K562 (cell line): ENCODE data around the gene RHBDF2. TPM values are rescaled to one million over a fixed set of nuclear protein-coding genes. Genes with fewer than 3 reads are reported as not detected.

ENCODE experiments used
- ADNP ChIP-seq: fragments of 200-800 bp; sonication (Bioruptor generic); IDR thresholded peaks from 2 replicates; pipeline ENCODE4 v1.6.1; 2016; ENCODE audit warnings: missing genetic modification characterization, missing compliant biosample characterization
- ESRRA ChIP-seq: fragments of 450-650 bp; IDR thresholded peaks from 2 replicates; pipeline ENCODE4 v1.6.1; 2014; ENCODE audit warnings: low read depth, mild to moderate bottlenecking, moderate library complexity, borderline replicate concordance
- ETV6 ChIP-seq, 3 experiments: fragments of 150-350 bp in 1 of 3; sonication (generic) in 1 of 3; formaldehyde crosslinking in 1 of 3; IDR thresholded peaks; 2 replicates each; pipeline versions ENCODE4 v1.6.1 to v1.8.0; 2014 to 2022; ENCODE audit warnings: borderline replicate concordance in 2 of 3, low read depth in 2 of 3, antibody characterized with exemption in 1 of 3, low read length in 1 of 3, mild to moderate bottlenecking in 1 of 3, missing genetic modification reagents in 1 of 3
- FOXP1 ChIP-seq: sonication (generic); formaldehyde crosslinking; IDR thresholded peaks from 2 replicates; pipeline ENCODE4 v1.8.0; 2022; ENCODE audit warnings: mild to moderate bottlenecking, missing genetic modification reagents
- HDAC3 ChIP-seq: fragments of 450-650 bp; IDR thresholded peaks from 2 replicates; pipeline ENCODE4 v1.6.1; 2018; ENCODE audit warnings: borderline replicate concordance, mild to moderate bottlenecking, moderate library complexity; ENCODE audit not compliant: partially characterized antibody
- KAT7 ChIP-seq: sonication (generic); formaldehyde crosslinking; IDR thresholded peaks from 2 replicates; pipeline ENCODE4 v1.8.0; 2022; ENCODE audit warnings: missing genetic modification reagents, mild to moderate bottlenecking, borderline replicate concordance
- LARP7 ChIP-seq: fragments of 450-650 bp; IDR thresholded peaks from 2 replicates; pipeline ENCODE4 v1.6.1; 2016
- MAFF ChIP-seq: IDR thresholded peaks from 2 replicates; pipeline ENCODE4 v1.6.1; 2012; ENCODE audit warnings: low read length, improper control_type of control experiment
- MIER1 ChIP-seq: fragments of 450-650 bp; IDR thresholded peaks from 2 replicates; pipeline ENCODE4 v1.6.1; 2016; ENCODE audit warnings: antibody characterized with exemption, mild to moderate bottlenecking, low read depth
- MYC ChIP-seq, 2 experiments: fragments of 250-450 bp in 1 of 2; sonication (Bioruptor Pico) in 1 of 2; IDR thresholded peaks; 2 replicates each; pipeline versions ENCODE4 v1.5.1 to v1.6.1; 2012 to 2021; ENCODE audit warnings: low read depth in 2 of 2, borderline replicate concordance in 1 of 2, improper control_type of control experiment in 1 of 2, low read length in 1 of 2, mild to moderate bottlenecking in 1 of 2, moderate library complexity in 1 of 2
- NFE2 ChIP-seq: IDR thresholded peaks from 2 replicates; pipeline ENCODE4 v1.6.1; 2014; ENCODE audit warnings: antibody characterized with exemption, low read depth
- NONO ChIP-seq, 2 experiments: fragments of 200-400 bp in 1 of 2; fragments of 450-650 bp in 1 of 2; formaldehyde crosslinking in 1 of 2; IDR thresholded peaks; 2 replicates each; pipeline ENCODE4 v1.6.1; 2017; ENCODE audit warnings: low read depth in 2 of 2, mild to moderate bottlenecking in 2 of 2, moderate library complexity in 2 of 2, low read length in 1 of 2
- SETDB1 ChIP-seq: IDR thresholded peaks from one replicate; pipeline ENCODE4 v1.6.1; 2012; ENCODE audit warnings: low read length, control low read depth, inconsistent platforms
- SRF ChIP-seq, 2 experiments: fragments of 250-450, 450-650 bp in 1 of 2; sonication (Bioruptor Pico) in 1 of 2; sonication (generic) in 1 of 2; formaldehyde crosslinking; IDR thresholded peaks; 2 replicates each; pipeline versions ENCODE4 v1.5.0 to v1.5.1; 2020 to 2022; ENCODE audit warnings: mild to moderate bottlenecking in 1 of 2, missing genetic modification reagents in 1 of 2
- TBP ChIP-seq: optimal IDR thresholded peaks from 2 replicates; pipeline ENCODE3; 2011; ENCODE audit warnings: low read depth, low read length, improper control_type of control experiment
- YY1 ChIP-seq, 3 experiments: IDR thresholded peaks; 2 replicates each; pipeline ENCODE4 v1.6.1; 2011; ENCODE audit warnings: low read length in 2 of 3, mild to moderate bottlenecking in 2 of 3, moderate library complexity in 2 of 3, borderline replicate concordance in 1 of 3, control low read depth in 1 of 3, low read depth in 1 of 3; ENCODE audit not compliant: insufficient read depth in 3 of 3, insufficient replicate concordance in 2 of 3, control insufficient read depth in 1 of 3, insufficient read length in 1 of 3; ENCODE audit errors: extremely low read depth in 1 of 3
- ZNF347 ChIP-seq: fragments of 450-650 bp; formaldehyde crosslinking; IDR thresholded peaks from 2 replicates; pipeline ENCODE4 v1.4.0; 2020; ENCODE audit warnings: low read depth, mild to moderate bottlenecking, moderate library complexity
- polyA plus RNA-seq, 8 experiments: library from polyadenylated mRNA; depleted of rRNA in 4 of 8; stranded (reverse) in 5 of 8; unstranded in 3 of 8; fragments of >200 nt; fragmentation: Nextera tagmentation in 2 of 8; fragmentation: Illumina TruSeq in 1 of 8; extraction: Ambion mirVana in 2 of 8; extraction: Trizol in 1 of 8; gene quantifications; 2 replicates each; pipeline versions ENCODE4 v1.2.1 to v1.2.3, GENCODE V29; 2011 to 2014; ENCODE audit warnings: inconsistent platforms in 1 of 8, missing spikeins in 1 of 8
- total RNA-seq, 7 experiments: library from RNA; depleted of rRNA in 6 of 7; stranded (reverse); fragments of >200 nt in 6 of 7; fragmentation: Illumina TruSeq in 2 of 7; extraction: Trizol in 2 of 7; gene quantifications; 2 replicates each; pipeline versions ENCODE4 v1.2.1 to v1.2.3, GENCODE V29; 2011 to 2021; ENCODE audit warnings: low replicate concordance in 1 of 7
- TF ChIP-seq, protein P1 (sequence below): fragments of 450-650 bp; IDR thresholded peaks from 2 replicates; pipeline ENCODE4 v1.6.1; 2017; ENCODE audit warnings: mild to moderate bottlenecking, moderate library complexity
- TF ChIP-seq, protein P2 (sequence below), 2 experiments: fragments of 450-650 bp in 1 of 2; sonication (generic) in 1 of 2; formaldehyde crosslinking in 1 of 2; IDR thresholded peaks in 1 of 2; conservative IDR thresholded peaks in 1 of 2; 2 replicates each; pipeline versions ENCODE4 v1.6.1 to v1.8.1; 2016 to 2023; ENCODE audit warnings: mild to moderate bottlenecking in 2 of 2, moderate library complexity in 2 of 2, inconsistent platforms in 1 of 2, missing genetic modification reagents in 1 of 2
- TF ChIP-seq, protein P3 (sequence below): fragments of 250-450 bp; sonication (Bioruptor Pico); IDR thresholded peaks from 2 replicates; pipeline ENCODE4 v1.4.0; 2020; ENCODE audit warnings: mild to moderate bottlenecking, moderate library complexity, borderline replicate concordance

RHBDF2 gene
- total and polyA plus RNA-seq, 9 of the 15 experiments (the other 6 are each of a cell fraction or from before 2014, with no cell fraction given): 0.04 to 2.8 (median 1.1) TPM

DNA sequence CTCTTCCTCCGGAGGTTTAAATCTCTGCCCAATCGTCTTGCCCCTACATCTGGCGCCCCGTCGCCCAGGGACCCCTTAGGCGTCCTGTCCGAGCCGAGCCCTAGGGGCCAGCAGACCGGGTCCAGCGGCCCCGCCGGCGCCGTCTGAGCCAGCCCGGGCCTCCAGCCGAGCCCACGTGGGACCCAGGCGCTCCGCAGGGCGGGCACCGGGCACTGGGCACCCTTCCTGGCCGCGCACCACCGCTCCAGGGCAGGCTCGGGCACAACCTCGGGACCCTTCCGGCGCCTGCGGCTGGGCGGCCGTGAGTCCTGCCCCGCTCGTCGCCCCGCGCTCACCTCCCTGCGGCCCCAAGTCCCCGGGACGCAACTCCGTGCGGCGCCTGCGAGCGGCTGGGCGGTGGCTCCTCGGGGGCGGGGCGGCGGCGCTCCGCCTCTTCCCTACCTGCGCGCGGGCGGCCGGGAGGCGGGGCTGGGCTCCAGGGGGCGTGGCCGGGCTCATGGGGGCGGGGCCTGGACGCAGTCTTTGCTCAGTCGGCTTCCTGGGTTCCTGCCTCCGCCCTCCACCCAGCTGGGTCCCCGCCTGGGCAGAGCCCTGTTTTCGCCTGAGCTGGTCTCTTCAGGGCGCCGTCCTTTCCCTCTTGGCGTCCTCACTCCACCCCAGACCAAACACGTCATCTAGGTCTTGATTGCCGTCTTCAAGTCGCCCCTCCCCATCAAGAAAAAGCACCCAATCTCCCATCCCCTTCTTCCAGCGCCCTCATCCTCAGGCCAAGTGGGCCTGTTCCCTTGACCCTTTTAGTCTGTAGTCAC is at the start of gene RHBDF2 (continued):
- TF ChIP-seq SRF (CRISPR knock-in tag; IDR thresholded peaks at IDR 0.05): no peak
- TF ChIP-seq ZNF347 (CRISPR knock-in tag): no peak
- TF ChIP-seq, protein P1, sequence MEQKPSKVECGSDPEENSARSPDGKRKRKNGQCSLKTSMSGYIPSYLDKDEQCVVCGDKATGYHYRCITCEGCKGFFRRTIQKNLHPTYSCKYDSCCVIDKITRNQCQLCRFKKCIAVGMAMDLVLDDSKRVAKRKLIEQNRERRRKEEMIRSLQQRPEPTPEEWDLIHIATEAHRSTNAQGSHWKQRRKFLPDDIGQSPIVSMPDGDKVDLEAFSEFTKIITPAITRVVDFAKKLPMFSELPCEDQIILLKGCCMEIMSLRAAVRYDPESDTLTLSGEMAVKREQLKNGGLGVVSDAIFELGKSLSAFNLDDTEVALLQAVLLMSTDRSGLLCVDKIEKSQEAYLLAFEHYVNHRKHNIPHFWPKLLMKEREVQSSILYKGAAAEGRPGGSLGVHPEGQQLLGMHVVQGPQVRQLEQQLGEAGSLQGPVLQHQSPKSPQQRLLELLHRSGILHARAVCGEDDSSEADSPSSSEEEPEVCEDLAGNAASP: no peak
- TF ChIP-seq ESRRA: no peak
- no peak for TF ChIP-seq HDAC3
- TF ChIP-seq MYC (IDR thresholded peaks at IDR 0.05; ENCODE audit: low read depth, low read length): peak; percentile 34; the same call in 1 of the 2 replicates
- no peak for TF ChIP-seq MYC (CRISPR knock-in tag; IDR thresholded peaks at IDR 0.05; ENCODE audit: borderline replicate concordance, low read depth)
- peak; percentile 43 for TF ChIP-seq TBP
- TF ChIP-seq MIER1: no peak
- no peak for TF ChIP-seq SETDB1
- 0 out of 4 replicates have a peak, but pooled peaks of 1 of the 2 experiments have one; percentile 39 for TF ChIP-seq NONO (IDR thresholded peaks at IDR 0.05; ENCODE audit: low read depth in 2 of 2, low read length in 1 of 2)
- TF ChIP-seq KAT7: no peak
- no peak for TF ChIP-seq ETV6 (IDR thresholded peaks at IDR 0.05; ENCODE audit: borderline replicate concordance in 1 of 2, low read depth in 2 of 2, low read length in 1 of 2)
- TF ChIP-seq ETV6 (CRISPR knock-in tag; IDR thresholded peaks at IDR 0.05; ENCODE audit: borderline replicate concordance): no peak
- TF ChIP-seq, protein P2, sequence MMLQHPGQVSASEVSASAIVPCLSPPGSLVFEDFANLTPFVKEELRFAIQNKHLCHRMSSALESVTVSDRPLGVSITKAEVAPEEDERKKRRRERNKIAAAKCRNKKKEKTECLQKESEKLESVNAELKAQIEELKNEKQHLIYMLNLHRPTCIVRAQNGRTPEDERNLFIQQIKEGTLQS (IDR thresholded peaks at IDR 0.05): no peak
- TF ChIP-seq, protein P2 (CRISPR knock-in tag; conservative IDR thresholded peaks at IDR 0.05): no peak
- no peak for TF ChIP-seq MAFF
- no peak for TF ChIP-seq LARP7
- TF ChIP-seq, protein P3, sequence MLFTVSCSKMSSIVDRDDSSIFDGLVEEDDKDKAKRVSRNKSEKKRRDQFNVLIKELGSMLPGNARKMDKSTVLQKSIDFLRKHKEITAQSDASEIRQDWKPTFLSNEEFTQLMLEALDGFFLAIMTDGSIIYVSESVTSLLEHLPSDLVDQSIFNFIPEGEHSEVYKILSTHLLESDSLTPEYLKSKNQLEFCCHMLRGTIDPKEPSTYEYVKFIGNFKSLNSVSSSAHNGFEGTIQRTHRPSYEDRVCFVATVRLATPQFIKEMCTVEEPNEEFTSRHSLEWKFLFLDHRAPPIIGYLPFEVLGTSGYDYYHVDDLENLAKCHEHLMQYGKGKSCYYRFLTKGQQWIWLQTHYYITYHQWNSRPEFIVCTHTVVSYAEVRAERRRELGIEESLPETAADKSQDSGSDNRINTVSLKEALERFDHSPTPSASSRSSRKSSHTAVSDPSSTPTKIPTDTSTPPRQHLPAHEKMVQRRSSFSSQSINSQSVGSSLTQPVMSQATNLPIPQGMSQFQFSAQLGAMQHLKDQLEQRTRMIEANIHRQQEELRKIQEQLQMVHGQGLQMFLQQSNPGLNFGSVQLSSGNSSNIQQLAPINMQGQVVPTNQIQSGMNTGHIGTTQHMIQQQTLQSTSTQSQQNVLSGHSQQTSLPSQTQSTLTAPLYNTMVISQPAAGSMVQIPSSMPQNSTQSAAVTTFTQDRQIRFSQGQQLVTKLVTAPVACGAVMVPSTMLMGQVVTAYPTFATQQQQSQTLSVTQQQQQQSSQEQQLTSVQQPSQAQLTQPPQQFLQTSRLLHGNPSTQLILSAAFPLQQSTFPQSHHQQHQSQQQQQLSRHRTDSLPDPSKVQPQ (CRISPR knock-in tag): no peak
- TF ChIP-seq YY1 (IDR thresholded peaks at IDR 0.05; ENCODE audit: borderline replicate concordance in 1 of 3, control insufficient read depth in 1 of 3, extremely low read depth in 1 of 3, insufficient read depth in 3 of 3, insufficient read length in 1 of 3, insufficient replicate concordance in 2 of 3, low read depth in 1 of 3, low read length in 2 of 3): no peak
- no peak for TF ChIP-seq ADNP
- no peak for TF ChIP-seq FOXP1 (CRISPR knock-in tag)
- no peak for TF ChIP-seq NFE2
